Measurements from ENCODE around the gene TCF19. TPM values are rescaled to one million over a fixed set of nuclear protein-coding genes. Genes with fewer than 3 reads are reported as not detected.

Gene TCF19
- total RNA-seq, 1 experiment from 2014 or later, result 15.0 TPM

DNA sequence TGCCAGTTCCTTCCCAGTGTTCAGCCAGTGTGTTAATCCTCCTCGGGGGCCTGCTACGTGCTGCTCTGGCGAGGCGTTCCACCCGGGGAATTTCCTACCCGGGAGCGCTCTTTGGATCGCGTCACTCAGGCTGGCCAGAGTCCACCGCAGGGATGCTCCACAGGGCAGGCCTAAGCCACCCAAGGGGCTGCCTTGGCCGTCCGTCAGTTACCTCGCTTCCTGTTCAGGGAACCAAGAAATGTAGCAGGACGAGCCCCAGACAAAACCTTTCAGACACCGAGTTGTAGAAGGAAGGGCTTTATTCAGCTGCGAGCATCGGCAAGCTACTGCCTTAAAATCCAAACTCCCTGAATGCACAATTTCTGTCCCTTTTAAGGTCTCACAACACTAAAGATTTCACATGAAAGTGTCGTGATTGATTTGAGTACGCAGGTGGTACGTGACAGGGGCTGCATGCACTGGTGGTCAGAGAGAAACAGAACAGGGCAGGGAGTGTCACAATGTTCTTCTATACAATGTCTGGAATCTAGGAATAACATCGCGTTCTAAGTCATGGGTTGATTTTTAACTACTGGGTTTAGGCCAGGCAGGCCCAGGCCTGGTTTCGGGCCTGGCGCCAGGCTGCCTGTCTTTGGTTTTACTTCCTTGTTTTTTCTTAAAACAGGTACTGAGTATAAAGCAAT, 27.8 kb downstream of the TCF19 start:
- Histone ChIP-seq H2BK15ac (ENCODE audit: low read depth, low read length) (no peak overlapping the region), H2AFZ (ENCODE audit: low read length) (no peak overlapping the region), H2AK5ac (ENCODE audit: insufficient read length, low read length) (no peak overlapping the region), H4K91ac (ENCODE audit: insufficient read length, low read depth, low read length) (no peak overlapping the region), H3K79me1 (ENCODE audit: insufficient read depth, low read depth, low read length, poor library complexity, severe bottlenecking) (no peaks in the 10 kb centered on the region), H2BK120ac (ENCODE audit: low read depth, low read length, poor library complexity, severe bottlenecking) (no peak overlapping the region), H4K8ac (replicated peaks; ENCODE audit: insufficient read length, low read depth, low read length) (no peak overlapping the region), H3K56ac (ENCODE audit: insufficient read length, low read depth, low read length) (no peak overlapping the region), H4K5ac (ENCODE audit: insufficient read length, low read depth, low read length) (no peak overlapping the region), H3K79me2 (ENCODE audit: insufficient read depth, low read length) (no peaks in the 10 kb centered on the region), H2BK20ac (ENCODE audit: low read depth, low read length, poor library complexity, severe bottlenecking) (no peak overlapping the region), H3K27ac (ENCODE audit: insufficient read length, low read depth, low read length) (no peak overlapping the region), H3K9ac (ENCODE audit: extremely low read depth, insufficient read length, low read length) (no peak overlapping the region), H2BK12ac (ENCODE audit: insufficient read length, low read depth, low read length) (no peak overlapping the region), H4K20me1 (ENCODE audit: control insufficient read depth, insufficient read depth, insufficient read length) (no peaks in the 10 kb centered on the region), H3K14ac (ENCODE audit: insufficient read depth, low read length) (no peak overlapping the region; the same call in 1 of the 2 replicates), H3K23me2 (ENCODE audit: insufficient read length, low read depth, low read length, poor library complexity, severe bottlenecking) (no peaks in the 10 kb centered on the region), H3K9me3 (ENCODE audit: control insufficient read depth, low read depth, low read length) (no peaks in the 10 kb centered on the region), H2BK5ac (ENCODE audit: insufficient read length, low read length) (no peak overlapping the region), H3K4ac (ENCODE audit: low read depth, low read length) (no peak overlapping the region), H3K18ac (ENCODE audit: insufficient read length, low read depth, low read length) (no peak overlapping the region), H3K23ac (ENCODE audit: insufficient read length, low read depth, low read length) (no peak overlapping the region), H3K4me2 (ENCODE audit: insufficient read depth, insufficient read length, low read length) (no peak overlapping the region), H3T11ph (ENCODE audit: low read length) (no peak overlapping the region), H3K27me3 (ENCODE audit: insufficient read depth, low read length) (no peaks in the 10 kb centered on the region), H3K4me1 (ENCODE audit: insufficient read depth, low read length) (no peaks in the 10 kb centered on the region)
- Mint-ChIP-seq H3K9me3 (no peaks in the 10 kb centered on the region), H3K4me1 (peaks cover 28 to 40% of the 10 kb centered on the region in 2 experiments), H3K4me3 (no peak overlapping the region), H3K27me3 (ENCODE audit: low read depth) (no peaks in the 10 kb centered on the region), H3K27ac (peak overlapping the region in 2 of 3 experiments; percentile 11 to 72; a peak in 2 of 7 replicates), H3K36me3 (ENCODE audit: insufficient read depth in 1 of 3, low read depth in 3 of 3) (peaks cover 0 to 4% (median 0%) of the 10 kb centered on the region in 3 experiments; a peak in 3 of 7 replicates)
- WGBS (ENCODE audit: extremely low coverage, insufficient read length, low lambda C conversion rate), result no CpG with 5 or more reads among the region's 24 CpGs
- TF ChIP-seq, protein P1, sequence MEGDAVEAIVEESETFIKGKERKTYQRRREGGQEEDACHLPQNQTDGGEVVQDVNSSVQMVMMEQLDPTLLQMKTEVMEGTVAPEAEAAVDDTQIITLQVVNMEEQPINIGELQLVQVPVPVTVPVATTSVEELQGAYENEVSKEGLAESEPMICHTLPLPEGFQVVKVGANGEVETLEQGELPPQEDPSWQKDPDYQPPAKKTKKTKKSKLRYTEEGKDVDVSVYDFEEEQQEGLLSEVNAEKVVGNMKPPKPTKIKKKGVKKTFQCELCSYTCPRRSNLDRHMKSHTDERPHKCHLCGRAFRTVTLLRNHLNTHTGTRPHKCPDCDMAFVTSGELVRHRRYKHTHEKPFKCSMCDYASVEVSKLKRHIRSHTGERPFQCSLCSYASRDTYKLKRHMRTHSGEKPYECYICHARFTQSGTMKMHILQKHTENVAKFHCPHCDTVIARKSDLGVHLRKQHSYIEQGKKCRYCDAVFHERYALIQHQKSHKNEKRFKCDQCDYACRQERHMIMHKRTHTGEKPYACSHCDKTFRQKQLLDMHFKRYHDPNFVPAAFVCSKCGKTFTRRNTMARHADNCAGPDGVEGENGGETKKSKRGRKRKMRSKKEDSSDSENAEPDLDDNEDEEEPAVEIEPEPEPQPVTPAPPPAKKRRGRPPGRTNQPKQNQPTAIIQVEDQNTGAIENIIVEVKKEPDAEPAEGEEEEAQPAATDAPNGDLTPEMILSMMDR (conservative IDR thresholded peaks at IDR 0.05), result no peak
- no peak for DNase-seq

All from H9 (cell line).